H1 (cell line): ENCODE results near the gene RYK. TPM values are rescaled to one million over a fixed set of nuclear protein-coding genes. Genes with fewer than 3 reads are reported as not detected.

Experiments used
- CTCF ChIA-PET: fragments of 300-600 bp; sonication (Branson Sonifier 250); formaldehyde crosslinking; loops from one replicate; lab custom pipeline; 2021; ENCODE audit not compliant: partially characterized antibody; lab: Charles Lee
- POLR2A ChIA-PET: fragments of 300-600 bp; sonication (Branson Sonifier 250); formaldehyde crosslinking; loops from one replicate; lab custom pipeline; 2021; ENCODE audit warnings: inconsistent platforms; ENCODE audit not compliant: partially characterized antibody; lab: Charles Lee
- DNase-seq, 2 experiments: peaks; one replicate each; pipeline versions ENCODE4 v3.0.0 to v3.0.0-alpha.2; 2010 to 2022; ENCODE audit warnings: low spot score in 2 of 2, low read depth in 1 of 2, mixed read lengths in 1 of 2
- FAIRE-seq: peaks from 2 replicates; lab custom pipeline; 2011; peaks lifted over from hg19 to GRCh38; lab: Jason Lieb, UNC
- H2AFZ ChIP-seq: 2 replicates; pipeline ENCODE4 v1.8.1; 2012; ENCODE audit warnings: low read length, inconsistent platforms
- H2AK5ac ChIP-seq: 2 replicates; pipeline ENCODE4 v1.6.1; 2013; ENCODE audit warnings: low read depth, low read length
- H2BK120ac ChIP-seq: replicated peaks from 2 replicates; pipeline ENCODE3; 2013; ENCODE audit warnings: low read depth, low read length, inconsistent platforms
- H2BK12ac ChIP-seq: 2 replicates; pipeline ENCODE4 v1.6.1; 2013; ENCODE audit warnings: low read depth, low read length
- H2BK15ac ChIP-seq: 2 replicates; pipeline ENCODE4 v1.6.1; 2013; ENCODE audit warnings: low read length
- H2BK20ac ChIP-seq: 2 replicates; pipeline ENCODE4 v1.6.1; 2013; ENCODE audit warnings: low read length
- H2BK5ac ChIP-seq: 2 replicates; pipeline ENCODE4 v1.6.1; 2013; ENCODE audit warnings: low read depth, low read length
- H3K14ac ChIP-seq: 2 replicates; pipeline ENCODE4 v1.6.1; 2013; ENCODE audit warnings: inconsistent platforms; ENCODE audit not compliant: insufficient read length
- H3K18ac ChIP-seq: 2 replicates; pipeline ENCODE4 v1.6.1; 2013; ENCODE audit warnings: low read length; ENCODE audit errors: extremely low read depth
- H3K23ac ChIP-seq: 2 replicates; pipeline ENCODE4 v1.6.1; 2013; ENCODE audit warnings: inconsistent platforms; ENCODE audit not compliant: insufficient read length
- H3K23me2 ChIP-seq: 2 replicates; pipeline ENCODE4 v1.6.1; 2013; ENCODE audit warnings: low read depth, low read length
- H3K27ac ChIP-seq: 2 replicates; pipeline ENCODE4 v1.6.1; 2011; ENCODE audit warnings: low read depth, low read length, inconsistent platforms
- H3K27me3 ChIP-seq, 4 experiments: replicated peaks in 1 of 4; 1 replicate in 1 of 4; 2 replicates in 3 of 4; pipeline versions ENCODE4 v1.6.1 to v1.8.1; 2011 to 2013; ENCODE audit warnings: low read length in 3 of 4, mild to moderate bottlenecking in 3 of 4, inconsistent platforms in 2 of 4, mixed read lengths in 2 of 4, moderate library complexity in 1 of 4; ENCODE audit not compliant: control insufficient read depth in 3 of 4, insufficient read depth in 3 of 4; ENCODE audit errors: extremely low read depth in 1 of 4
- H3K36me3 ChIP-seq, 4 experiments: 2 replicates each; pipeline versions ENCODE4 v1.6.1 to v1.8.1; 2011 to 2013; ENCODE audit warnings: mild to moderate bottlenecking in 4 of 4, low read length in 3 of 4, moderate library complexity in 2 of 4, control low read depth in 1 of 4, inconsistent platforms in 1 of 4; ENCODE audit not compliant: insufficient read depth in 4 of 4, control insufficient read depth in 2 of 4
- H3K4ac ChIP-seq: replicated peaks from 2 replicates; pipeline ENCODE3; 2013; ENCODE audit warnings: low read length, low read depth, mixed read lengths, inconsistent platforms; ENCODE audit not compliant: insufficient read length
- H3K4me1 ChIP-seq, 4 experiments: replicated peaks in 1 of 4; 1 replicate in 1 of 4; 2 replicates in 3 of 4; pipeline versions ENCODE4 v1.6.1 to v1.8.1; 2011 to 2013; ENCODE audit warnings: low read length in 3 of 4, inconsistent platforms in 2 of 4, mixed read lengths in 1 of 4; ENCODE audit not compliant: insufficient read depth in 4 of 4, control insufficient read depth in 3 of 4
- H3K4me2 ChIP-seq, 2 experiments: 2 replicates each; pipeline versions ENCODE4 v1.6.1 to v1.8.1; 2011 to 2013; ENCODE audit warnings: low read depth in 2 of 2, low read length in 2 of 2, control low read depth in 1 of 2, inconsistent platforms in 1 of 2, mild to moderate bottlenecking in 1 of 2; ENCODE audit not compliant: insufficient read depth in 1 of 2
- H3K4me3 ChIP-seq, 4 experiments: fragments of 200-600, 300-600 bp in 1 of 4; sonication (generic), shearing (Covaris generic), sonication (Bioruptor Twin) in 1 of 4; 2 replicates each; pipeline versions ENCODE4 v1.5.1 to v1.8.1; 2011 to 2016; ENCODE audit warnings: low read length in 4 of 4, low read depth in 3 of 4, control low read depth in 2 of 4, inconsistent platforms in 2 of 4, mild to moderate bottlenecking in 2 of 4, mixed read lengths in 1 of 4, moderate library complexity in 1 of 4; ENCODE audit not compliant: insufficient read depth in 2 of 4; ENCODE audit errors: extremely low read depth in 1 of 4
- H3K56ac ChIP-seq: replicated peaks from 2 replicates; pipeline ENCODE3; 2013; ENCODE audit warnings: low read depth, mild to moderate bottlenecking, mixed read lengths, low read length, inconsistent platforms; ENCODE audit not compliant: insufficient read length
- H3K79me1 ChIP-seq: 2 replicates; pipeline ENCODE4 v1.6.1; 2013; ENCODE audit warnings: low read depth, low read length, control low read depth
- H3K79me2 ChIP-seq, 2 experiments: 2 replicates each; pipeline versions ENCODE4 v1.6.1 to v1.8.1; 2012 to 2013; ENCODE audit warnings: low read length in 2 of 2, mild to moderate bottlenecking in 2 of 2, inconsistent platforms in 1 of 2; ENCODE audit not compliant: insufficient read depth in 2 of 2, control insufficient read depth in 1 of 2
- H3K9ac ChIP-seq, 4 experiments: replicated peaks in 1 of 4; 1 replicate in 1 of 4; 2 replicates in 3 of 4; pipeline versions ENCODE4 v1.6.1 to v1.8.1; 2011 to 2013; ENCODE audit warnings: low read depth in 3 of 4, low read length in 3 of 4, control low read depth in 2 of 4, mild to moderate bottlenecking in 2 of 4, moderate library complexity in 2 of 4, inconsistent platforms in 1 of 4; ENCODE audit errors: extremely low read depth in 1 of 4
- H3K9me3 ChIP-seq, 2 experiments: 2 replicates each; pipeline versions ENCODE4 v1.6.1 to v1.8.1; 2012 to 2013; ENCODE audit warnings: mild to moderate bottlenecking in 2 of 2, moderate library complexity in 2 of 2, control low read depth in 1 of 2, inconsistent platforms in 1 of 2, low read depth in 1 of 2, low read length in 1 of 2, mixed read lengths in 1 of 2; ENCODE audit not compliant: insufficient read depth in 2 of 2
- H4K20me1 ChIP-seq, 2 experiments: replicated peaks in 1 of 2; 2 replicates each; pipeline versions ENCODE3 to v1.8.1; 2011 to 2013; ENCODE audit warnings: inconsistent platforms in 2 of 2, low read length in 2 of 2, mild to moderate bottlenecking in 1 of 2; ENCODE audit not compliant: insufficient read depth in 2 of 2, control insufficient read depth in 1 of 2
- H4K5ac ChIP-seq: 2 replicates; pipeline ENCODE4 v1.6.1; 2013; ENCODE audit warnings: low read length, low read depth, mixed read lengths, inconsistent platforms; ENCODE audit not compliant: insufficient read length
- H4K8ac ChIP-seq: 2 replicates; pipeline ENCODE4 v1.8.0; 2013; ENCODE audit warnings: mild to moderate bottlenecking, moderate library complexity, low read length, inconsistent platforms; ENCODE audit not compliant: insufficient read depth; ENCODE audit errors: extremely low read depth
- H4K91ac ChIP-seq: replicated peaks from 2 replicates; pipeline ENCODE3; 2013; ENCODE audit warnings: low read length, mixed read lengths, inconsistent platforms; ENCODE audit not compliant: insufficient read length
- BACH1 ChIP-seq: IDR thresholded peaks from 2 replicates; pipeline ENCODE4 v1.6.1; 2012; ENCODE audit warnings: low read length, improper control_type of control experiment
- WGBS, 2 experiments: shearing (Covaris generic) in 1 of 2; methylation state at CpG; one replicate each; pipeline versions ENCODE4 v1.1.6 to v1.1.7; 2013 to 2015; ENCODE audit warnings: low lambda C conversion rate in 2 of 2, mixed read lengths in 2 of 2, inconsistent platforms in 1 of 2, low coverage in 1 of 2, missing lambda C conversion rate in 1 of 2; ENCODE audit not compliant: insufficient replicate concordance in 2 of 2, insufficient coverage in 1 of 2, insufficient read length in 1 of 2; ENCODE audit errors: extremely low coverage in 1 of 2, missing lambda C conversion rate in 1 of 2; 5-methylcytosine and 5-hydroxymethylcytosine counted together
- polyA plus RNA-seq, 7 experiments: library from polyadenylated mRNA; depleted of rRNA in 3 of 7; stranded (reverse) in 5 of 7; unstranded in 2 of 7; fragments of >200 nt in 5 of 7; fragments of 200-250 nt in 2 of 7; gene quantifications; 1 replicate in 5 of 7; 2 replicates in 1 of 7; 4 replicates in 1 of 7; pipeline versions ENCODE4 v1.2.1 to v1.2.3, GENCODE V29; 2011 to 2013; ENCODE audit warnings: missing spikeins in 2 of 7, mixed read lengths in 2 of 7
- total RNA-seq: library from RNA; stranded (reverse); fragmentation: NEBNext Ultra II Directional; extraction: Animal tissue kit (Norgen Biotek cat#: 25700); gene quantifications from 2 replicates; pipeline ENCODE4 v1.2.1, GENCODE V29; 2021

RYK gene
- total and polyA plus RNA-seq, 2 of the 8 experiments (the other 6 are each of a cell fraction or from before 2014, with no cell fraction given), result 30.5 to 63.8 TPM

DNA sequence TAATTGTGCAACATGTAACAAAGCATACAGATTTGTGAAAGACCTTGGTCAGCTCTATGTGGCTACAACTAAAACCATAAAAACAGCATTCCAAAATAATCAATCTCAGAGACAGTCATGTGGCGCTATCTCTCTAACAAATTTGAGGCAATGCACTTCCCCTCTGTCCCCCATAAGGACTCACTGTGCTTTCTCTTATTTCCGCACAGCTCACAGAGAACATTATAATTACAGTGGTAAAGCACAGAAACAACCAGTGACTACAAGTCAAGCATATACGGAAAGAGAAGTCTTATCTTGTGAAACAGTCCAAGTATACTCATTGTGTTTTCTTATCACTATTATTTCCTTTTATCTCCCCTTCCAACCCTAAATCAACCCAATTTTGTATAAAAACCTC is 64.3 kb downstream of the RYK start:
- H3K4me2 ChIP-seq, result no peak overlapping the region
- H2BK5ac ChIP-seq, result no peak overlapping the region
- peaks cover 0 to 1% of the 10 kb centered on the region in 2 experiments for H4K20me1 ChIP-seq
- no peaks in the 10 kb centered on the region for H3K79me2 ChIP-seq
- ChIA-PET POLR2A (no interaction called here), CTCF (no interaction called here)
- H2AK5ac ChIP-seq, result no peak overlapping the region
- H4K91ac ChIP-seq, result no peak overlapping the region
- H3K14ac ChIP-seq, result no peak overlapping the region
- H2BK20ac ChIP-seq, result no peak overlapping the region
- H3K27ac ChIP-seq, result no peak overlapping the region
- no peak overlapping the region for H4K5ac ChIP-seq
- no peak overlapping the region for H3K18ac ChIP-seq
- 93% methylated on average over 3 of the region's 3 CpGs; no CpG with 5 or more reads in 1 of the 2 experiments for WGBS, 2 experiments
- H2AFZ ChIP-seq, result no peak overlapping the region
- H4K8ac ChIP-seq, result no peak overlapping the region
- H3K23ac ChIP-seq, result no peak overlapping the region
- no peak overlapping the region for H3K56ac ChIP-seq
- H2BK120ac ChIP-seq, result no peak overlapping the region
- H3K9me3 ChIP-seq, result no peaks in the 10 kb centered on the region
- H2BK15ac ChIP-seq, result no peak overlapping the region
- H3K4me1 ChIP-seq, result no peaks in the 10 kb centered on the region; a peak in 2 of 7 replicates
- no peak overlapping the region for H2BK12ac ChIP-seq
- H3K36me3 ChIP-seq, result peaks cover 0 to 17% (median under 1%) of the 10 kb centered on the region in 4 experiments; a peak in 3 of 8 replicates
- H3K9ac ChIP-seq, result no peak overlapping the region
- no peak overlapping the region for H3K4me3 ChIP-seq
- FAIRE-seq, result no peak
- H3K23me2 ChIP-seq, result no peaks in the 10 kb centered on the region
- no peak overlapping the region for H3K4ac ChIP-seq
- DNase-seq, result no peak
- H3K27me3 ChIP-seq, result no peaks in the 10 kb centered on the region
- H3K79me1 ChIP-seq, result no peaks in the 10 kb centered on the region
- TF ChIP-seq BACH1, result no peak
